ENCODE measurements around the gene SLC13A1. TPM values are rescaled to one million over a fixed set of nuclear protein-coding genes. Genes with fewer than 3 reads are reported as not detected.

Gene SLC13A1
- total and polyA plus RNA-seq, 10 of the 15 experiments (the other 5 are each of a cell fraction or from before 2014, with no cell fraction given) = 0.10 TPM; not detected in 9

GRCh38 chr7:123143252-123144006, 56.3 kb downstream of the SLC13A1 start:
- Histone ChIP-seq H2AFZ (ENCODE audit: control insufficient read depth, low read depth, low read length) (no peak overlapping the region), H3K9ac (ENCODE audit: control insufficient read depth, insufficient read depth, low read length) (no peak overlapping the region), H3K4me3 (no peak overlapping the region), H3K27me3 (replicated peaks in 1 of 2; ENCODE audit: control insufficient read depth in 2 of 2, insufficient read depth in 2 of 2, low read length in 1 of 2) (no peaks in the 10 kb centered on the region), H3K9me3 (replicated peaks; ENCODE audit: control insufficient read depth, insufficient read depth, low read length) (no peaks in the 10 kb centered on the region), H3K79me2 (ENCODE audit: control insufficient read depth, insufficient read depth, low read length) (no peaks in the 10 kb centered on the region), H3K36me3 (ENCODE audit: control insufficient read depth in 2 of 2, insufficient read depth in 2 of 2, low read length in 1 of 2) (no peaks in the 10 kb centered on the region), H3K4me2 (ENCODE audit: control insufficient read depth, insufficient read depth) (no peak overlapping the region), H4K20me1 (ENCODE audit: control insufficient read depth, insufficient read depth) (no peaks in the 10 kb centered on the region), H3K27ac (ENCODE audit: control insufficient read depth, insufficient read depth) (no peak overlapping the region), H3K4me1 (ENCODE audit: control insufficient read depth, insufficient read depth, low read length) (no peaks in the 10 kb centered on the region)
- ChIA-PET SMC1A (ENCODE audit: uncharacterized antibody, unreplicated experiment) (interaction anchor here (1.3 to 1.5 kb wide), 3 partner anchors 10 to 224 kb away, joined by 3 to 4 read pairs (median 4); no protein-coding TSS in a partner anchor), RAD21 (ENCODE audit: unreplicated experiment) (interaction anchor here (1.3 kb wide), 1 partner anchor 11 kb away, joined by 3 read pairs; no protein-coding TSS in a partner anchor), CTCF (interaction anchor here (1.5 kb wide), 1 partner anchor 12 kb away, joined by 4 read pairs; no protein-coding TSS in a partner anchor), POLR2A (no interaction called here)
- no TSS peak for BruUV-seq (replicated peaks)
- ATAC-seq (no peak), FAIRE-seq (no peak), DNase-seq (ENCODE audit: low read depth, low spot score) (no peak)
- intact Hi-C loops (cut with micrococcal nuclease; ENCODE audit: unreplicated experiment) = no loop called here
- in situ Hi-C loops (cut with MboI) = no loop called here
- WGBS (ENCODE audit: insufficient coverage, insufficient replicate concordance, low lambda C conversion rate, missing lambda C conversion rate) = 11% methylated on average over 3 of the region's 3 CpGs
- TF ChIP-seq MYB (IDR thresholded peaks at IDR 0.05; ENCODE audit: borderline replicate concordance, low read depth, low read length) = no peak
- no peak for TF ChIP-seq SUZ12 (IDR thresholded peaks at IDR 0.05; ENCODE audit: unreplicated experiment)
- TF ChIP-seq SMARCA5 (IDR thresholded peaks at IDR 0.05) = no peak
- no peak for TF ChIP-seq YY1 (IDR thresholded peaks at IDR 0.05; ENCODE audit: low read depth, low read length)
- no peak for TF ChIP-seq NR2C2 (IDR thresholded peaks at IDR 0.05; ENCODE audit: borderline replicate concordance, control insufficient read depth, insufficient read length, low read depth)
- no peak for TF ChIP-seq ZNF384 (IDR thresholded peaks at IDR 0.05; ENCODE audit: borderline replicate concordance, low read depth, low read length)
- TF ChIP-seq ZSCAN29 (IDR thresholded peaks at IDR 0.05) = no peak
- TF ChIP-seq, protein P1, sequence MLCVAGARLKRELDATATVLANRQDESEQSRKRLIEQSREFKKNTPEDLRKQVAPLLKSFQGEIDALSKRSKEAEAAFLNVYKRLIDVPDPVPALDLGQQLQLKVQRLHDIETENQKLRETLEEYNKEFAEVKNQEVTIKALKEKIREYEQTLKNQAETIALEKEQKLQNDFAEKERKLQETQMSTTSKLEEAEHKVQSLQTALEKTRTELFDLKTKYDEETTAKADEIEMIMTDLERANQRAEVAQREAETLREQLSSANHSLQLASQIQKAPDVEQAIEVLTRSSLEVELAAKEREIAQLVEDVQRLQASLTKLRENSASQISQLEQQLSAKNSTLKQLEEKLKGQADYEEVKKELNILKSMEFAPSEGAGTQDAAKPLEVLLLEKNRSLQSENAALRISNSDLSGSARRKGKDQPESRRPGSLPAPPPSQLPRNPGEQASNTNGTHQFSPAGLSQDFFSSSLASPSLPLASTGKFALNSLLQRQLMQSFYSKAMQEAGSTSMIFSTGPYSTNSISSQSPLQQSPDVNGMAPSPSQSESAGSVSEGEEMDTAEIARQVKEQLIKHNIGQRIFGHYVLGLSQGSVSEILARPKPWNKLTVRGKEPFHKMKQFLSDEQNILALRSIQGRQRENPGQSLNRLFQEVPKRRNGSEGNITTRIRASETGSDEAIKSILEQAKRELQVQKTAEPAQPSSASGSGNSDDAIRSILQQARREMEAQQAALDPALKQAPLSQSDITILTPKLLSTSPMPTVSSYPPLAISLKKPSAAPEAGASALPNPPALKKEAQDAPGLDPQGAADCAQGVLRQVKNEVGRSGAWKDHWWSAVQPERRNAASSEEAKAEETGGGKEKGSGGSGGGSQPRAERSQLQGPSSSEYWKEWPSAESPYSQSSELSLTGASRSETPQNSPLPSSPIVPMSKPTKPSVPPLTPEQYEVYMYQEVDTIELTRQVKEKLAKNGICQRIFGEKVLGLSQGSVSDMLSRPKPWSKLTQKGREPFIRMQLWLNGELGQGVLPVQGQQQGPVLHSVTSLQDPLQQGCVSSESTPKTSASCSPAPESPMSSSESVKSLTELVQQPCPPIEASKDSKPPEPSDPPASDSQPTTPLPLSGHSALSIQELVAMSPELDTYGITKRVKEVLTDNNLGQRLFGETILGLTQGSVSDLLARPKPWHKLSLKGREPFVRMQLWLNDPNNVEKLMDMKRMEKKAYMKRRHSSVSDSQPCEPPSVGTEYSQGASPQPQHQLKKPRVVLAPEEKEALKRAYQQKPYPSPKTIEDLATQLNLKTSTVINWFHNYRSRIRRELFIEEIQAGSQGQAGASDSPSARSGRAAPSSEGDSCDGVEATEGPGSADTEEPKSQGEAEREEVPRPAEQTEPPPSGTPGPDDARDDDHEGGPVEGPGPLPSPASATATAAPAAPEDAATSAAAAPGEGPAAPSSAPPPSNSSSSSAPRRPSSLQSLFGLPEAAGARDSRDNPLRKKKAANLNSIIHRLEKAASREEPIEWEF (IDR thresholded peaks at IDR 0.05; ENCODE audit: insufficient replicate concordance, low read depth, low read length) = no peak
- TF ChIP-seq BCLAF1 (IDR thresholded peaks at IDR 0.05) = no peak
- no peak for TF ChIP-seq RBBP5 (conservative IDR thresholded peaks at IDR 0.05)
- no peak for TF ChIP-seq USF1 (IDR thresholded peaks at IDR 0.05; ENCODE audit: borderline replicate concordance, extremely low read length, insufficient read depth, low read depth, low read length)
- no peak for TF ChIP-seq SMAD5 (IDR thresholded peaks at IDR 0.05; ENCODE audit: low read depth)
- TF ChIP-seq ETV6 (conservative IDR thresholded peaks at IDR 0.05 in 1 of 2, IDR thresholded peaks at IDR 0.05 in 1 of 2; ENCODE audit: borderline replicate concordance in 1 of 2, low read depth in 1 of 2) = no peak
- TF ChIP-seq LARP7 (IDR thresholded peaks at IDR 0.05) = no peak
- no peak for TF ChIP-seq CREB1 (IDR thresholded peaks at IDR 0.05; ENCODE audit: low read depth)

Measured in GM12878 (cell line).